Measurements from ENCODE around the gene POLG. TPM values are rescaled to one million over a fixed set of nuclear protein-coding genes. Genes with fewer than 3 reads are reported as not detected.

Gene POLG
- total RNA-seq, 2 experiments from 2014 or later: 139 to 140 TPM

GRCh38 chr15:89333011-89333860 lies 1.4 kb downstream of the POLG start:
- H3K36me3 ChIP-seq (ENCODE audit: insufficient read depth, low read length): peaks cover 50% of the 10 kb centered on the region
- H3K36me3 Mint-ChIP-seq (ENCODE audit: low read depth): peaks cover 61% of the 10 kb centered on the region
- ATAC-seq (ENCODE audit: poor library complexity): no peak
- ChIA-PET POLR2A (interaction anchor here (0.8 to 2.0 kb wide), 2 partner anchors 9 to 12 kb away, joined by 3 to 10 read pairs; no protein-coding TSS in a partner anchor), CTCF (interaction anchor here (1.6 kb wide), 1 partner anchor 26 kb away, joined by 5 read pairs; no protein-coding TSS in a partner anchor)
- H3K27me3 Mint-ChIP-seq: peaks cover 11% of the 10 kb centered on the region
- DNase-seq: peak in 1 of 14 experiments; percentile 48
- peak overlapping the region; percentile 55 to 79 for H3K27ac ChIP-seq (ENCODE audit: low read depth in 1 of 2, low read length in 2 of 2)
- H3K4me1 ChIP-seq (ENCODE audit: insufficient read depth, low read length): peaks cover 68% of the 10 kb centered on the region
- intact Hi-C loops (cut with DNase I, micrococcal nuclease): loop anchor here (10.0 kb wide), 3 partner anchors 362 to 788 kb away; partner anchors contain the start of genes AEN (in 2 of the 2), DET1 (in 1 of the 2), PEX11A (in 1 of the 2) and WDR93 (in 1 of the 2)
- H3K27ac Mint-ChIP-seq: peak overlapping the region; percentile 75
- no peaks in the 10 kb centered on the region for H3K9me3 ChIP-seq (ENCODE audit: control insufficient read depth in 1 of 2, insufficient read depth in 1 of 2, low read length in 2 of 2)
- peaks cover 67% of the 10 kb centered on the region for H3K4me1 Mint-ChIP-seq (ENCODE audit: low read depth)
- peak overlapping the region; percentile 92 for H3K4me3 ChIP-seq (ENCODE audit: low read length)
- H3K4me3 Mint-ChIP-seq: peak overlapping the region; percentile 85
- H3K9me3 Mint-ChIP-seq: peaks cover 2% of the 10 kb centered on the region
- no peaks in the 10 kb centered on the region for H3K27me3 ChIP-seq (ENCODE audit: control insufficient read depth in 1 of 2, insufficient read depth in 2 of 2, low read length in 2 of 2)
- TF ChIP-seq CTCF (IDR thresholded peaks at IDR 0.05): no peak

GRCh38 chr15:89332446-89332845 lies 2.2 kb downstream of the POLG start:
- Histone ChIP-seq H3K4me3 (ENCODE audit: low read length) (no peak overlapping the region), H3K27me3 (ENCODE audit: control insufficient read depth in 1 of 2, insufficient read depth in 2 of 2, low read length in 2 of 2) (no peaks in the 10 kb centered on the region), H3K9me3 (ENCODE audit: control insufficient read depth in 1 of 2, insufficient read depth in 1 of 2, low read length in 2 of 2) (no peaks in the 10 kb centered on the region), H3K4me1 (ENCODE audit: insufficient read depth, low read length) (peaks cover 71% of the 10 kb centered on the region), H3K27ac (ENCODE audit: low read depth in 1 of 2, low read length in 2 of 2) (no peak overlapping the region), H3K36me3 (ENCODE audit: insufficient read depth, low read length) (peaks cover 58% of the 10 kb centered on the region)
- H3K4me3 Mint-ChIP-seq: peak overlapping the region; percentile 85
- intact Hi-C loops (cut with DNase I, micrococcal nuclease): loop anchor here (10.0 kb wide), 3 partner anchors 362 to 788 kb away; partner anchors contain the start of genes AEN (in 2 of the 2), DET1 (in 1 of the 2), PEX11A (in 1 of the 2) and WDR93 (in 1 of the 2)
- CTCF ChIA-PET: interaction anchor here (1.6 kb wide), 1 partner anchor 26 kb away, joined by 5 read pairs; no protein-coding TSS in a partner anchor
- peak; percentile 55 for TF ChIP-seq CTCF (IDR thresholded peaks at IDR 0.05)
- peaks cover 69% of the 10 kb centered on the region for H3K36me3 Mint-ChIP-seq (ENCODE audit: low read depth)
- peak in 4 of 14 experiments; percentile 18 to 53 (median 46) for DNase-seq
- peaks cover 11% of the 10 kb centered on the region for H3K27me3 Mint-ChIP-seq
- no peak for ATAC-seq (ENCODE audit: poor library complexity)
- peaks cover 71% of the 10 kb centered on the region for H3K4me1 Mint-ChIP-seq (ENCODE audit: low read depth)
- peak overlapping the region; percentile 75 for H3K27ac Mint-ChIP-seq
- POLR2A ChIA-PET: no interaction called here
- peaks cover 2% of the 10 kb centered on the region for H3K9me3 Mint-ChIP-seq

- Mint-ChIP-seq H3K4me1 (ENCODE audit: low read depth) (peaks cover 66% of the 10 kb centered on the region), H3K4me3 (peak overlapping the region; percentile 85), H3K27ac (peak overlapping the region; percentile 84), H3K9me3 (peaks cover 2% of the 10 kb centered on the region), H3K27me3 (peaks cover 11% of the 10 kb centered on the region), H3K36me3 (ENCODE audit: low read depth) (peaks cover 83% of the 10 kb centered on the region)
- ChIA-PET CTCF (interaction anchor here (1.9 kb wide), 1 partner anchor 27 kb away, joined by 7 read pairs; no protein-coding TSS in a partner anchor), POLR2A (interaction anchor here (0.9 to 1.6 kb wide), 3 partner anchors 12 to 28 kb away, joined by 3 read pairs; no protein-coding TSS in a partner anchor)
- H3K4me3 ChIP-seq (ENCODE audit: low read length): no peak overlapping the region
- intact Hi-C loops (cut with DNase I, micrococcal nuclease): loop anchor here (10.0 kb wide), 3 partner anchors 364 to 786 kb away; partner anchors contain the start of genes AEN (in 2 of the 2), DET1 (in 1 of the 2), PEX11A (in 1 of the 2) and WDR93 (in 1 of the 2)
- H3K27me3 ChIP-seq (ENCODE audit: control insufficient read depth in 1 of 2, insufficient read depth in 2 of 2, low read length in 2 of 2): no peaks in the 10 kb centered on the region
- peaks cover 75% of the 10 kb centered on the region for H3K4me1 ChIP-seq (ENCODE audit: insufficient read depth, low read length)
- H3K27ac ChIP-seq (ENCODE audit: low read depth in 1 of 2, low read length in 2 of 2): no peak overlapping the region
- peaks cover 72% of the 10 kb centered on the region for H3K36me3 ChIP-seq (ENCODE audit: insufficient read depth, low read length)
- ATAC-seq (ENCODE audit: poor library complexity) (no peak), DNase-seq (no peak)
- H3K9me3 ChIP-seq (ENCODE audit: control insufficient read depth in 1 of 2, insufficient read depth in 1 of 2, low read length in 2 of 2): no peaks in the 10 kb centered on the region
- TF ChIP-seq CTCF (IDR thresholded peaks at IDR 0.05): no peak
Measured at GRCh38 chr15:89330881-89331595, 3.6 kb downstream of the POLG start.

Data from CD4-positive, alpha-beta T cell (primary cell).